ENCODE measurements around the gene ACBD6. TPM values are rescaled to one million over a fixed set of nuclear protein-coding genes. Genes with fewer than 3 reads are reported as not detected.

ACBD6 gene
- total and polyA plus RNA-seq, 2 experiments from 2014 or later = 75.7 to 88.8 TPM

DNA sequence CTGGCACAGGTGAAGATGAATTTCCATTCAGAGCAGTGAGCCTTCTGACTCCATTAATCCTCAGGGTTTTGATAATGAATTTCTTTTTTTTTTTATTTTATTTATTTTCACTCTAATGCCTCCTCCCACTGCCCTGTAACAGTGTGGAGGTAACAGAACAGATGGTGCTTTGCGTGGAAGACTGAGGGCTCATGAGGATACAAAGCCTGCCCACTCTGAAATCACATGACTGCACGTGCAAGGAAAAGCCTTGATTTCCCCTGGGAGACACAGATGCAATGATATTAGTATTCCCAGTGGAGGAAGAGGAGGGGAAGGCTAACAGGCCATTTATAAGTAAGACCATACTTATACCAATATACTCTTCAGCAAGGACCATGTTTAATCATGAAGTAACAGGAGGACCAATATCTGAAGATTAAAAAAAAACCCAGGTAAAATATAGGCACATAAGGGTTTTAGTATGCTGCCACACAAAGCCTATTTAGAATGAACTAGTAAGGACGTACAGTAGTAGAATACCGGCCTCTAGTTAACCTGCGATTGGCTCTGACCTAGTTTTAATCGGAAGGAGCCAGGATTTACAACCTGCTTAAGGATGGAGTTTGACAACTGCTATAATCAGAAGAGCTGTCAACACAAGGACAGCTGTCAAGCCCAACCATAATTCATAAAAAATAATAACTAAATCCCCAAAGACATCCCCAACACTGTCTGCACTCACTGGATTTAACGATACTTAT is 202.7 kb downstream of the ACBD6 start:
- no peaks in the 10 kb centered on the region for H3K9me3 Mint-ChIP-seq
- no peaks in the 10 kb centered on the region for H3K36me3 ChIP-seq (ENCODE audit: insufficient read depth)
- H3K4me1 ChIP-seq (ENCODE audit: insufficient read depth) = no peaks in the 10 kb centered on the region
- H3K4me3 Mint-ChIP-seq = no peak overlapping the region
- no peaks in the 10 kb centered on the region for H3K27me3 ChIP-seq (ENCODE audit: insufficient read depth)
- no peaks in the 10 kb centered on the region for H3F3A ChIP-seq (replicated peaks; ENCODE audit: low read depth)
- DNase-seq (ENCODE audit: low spot score) (no peak), ATAC-seq (no peak)
- no peak overlapping the region for H3K27ac Mint-ChIP-seq
- H3K4me1 Mint-ChIP-seq = no peaks in the 10 kb centered on the region; the same call in 1 of the 3 replicates
- H3K27me3 Mint-ChIP-seq (ENCODE audit: insufficient read depth, low read depth, poor library complexity) = peaks cover 2% of the 10 kb centered on the region
- H3K9me2 ChIP-seq (ENCODE audit: insufficient read depth) = no peaks in the 10 kb centered on the region
- TF ChIP-seq JUNB (IDR thresholded peaks at IDR 0.05; ENCODE audit: unreplicated experiment) = no peak
- TF ChIP-seq, protein P1, sequence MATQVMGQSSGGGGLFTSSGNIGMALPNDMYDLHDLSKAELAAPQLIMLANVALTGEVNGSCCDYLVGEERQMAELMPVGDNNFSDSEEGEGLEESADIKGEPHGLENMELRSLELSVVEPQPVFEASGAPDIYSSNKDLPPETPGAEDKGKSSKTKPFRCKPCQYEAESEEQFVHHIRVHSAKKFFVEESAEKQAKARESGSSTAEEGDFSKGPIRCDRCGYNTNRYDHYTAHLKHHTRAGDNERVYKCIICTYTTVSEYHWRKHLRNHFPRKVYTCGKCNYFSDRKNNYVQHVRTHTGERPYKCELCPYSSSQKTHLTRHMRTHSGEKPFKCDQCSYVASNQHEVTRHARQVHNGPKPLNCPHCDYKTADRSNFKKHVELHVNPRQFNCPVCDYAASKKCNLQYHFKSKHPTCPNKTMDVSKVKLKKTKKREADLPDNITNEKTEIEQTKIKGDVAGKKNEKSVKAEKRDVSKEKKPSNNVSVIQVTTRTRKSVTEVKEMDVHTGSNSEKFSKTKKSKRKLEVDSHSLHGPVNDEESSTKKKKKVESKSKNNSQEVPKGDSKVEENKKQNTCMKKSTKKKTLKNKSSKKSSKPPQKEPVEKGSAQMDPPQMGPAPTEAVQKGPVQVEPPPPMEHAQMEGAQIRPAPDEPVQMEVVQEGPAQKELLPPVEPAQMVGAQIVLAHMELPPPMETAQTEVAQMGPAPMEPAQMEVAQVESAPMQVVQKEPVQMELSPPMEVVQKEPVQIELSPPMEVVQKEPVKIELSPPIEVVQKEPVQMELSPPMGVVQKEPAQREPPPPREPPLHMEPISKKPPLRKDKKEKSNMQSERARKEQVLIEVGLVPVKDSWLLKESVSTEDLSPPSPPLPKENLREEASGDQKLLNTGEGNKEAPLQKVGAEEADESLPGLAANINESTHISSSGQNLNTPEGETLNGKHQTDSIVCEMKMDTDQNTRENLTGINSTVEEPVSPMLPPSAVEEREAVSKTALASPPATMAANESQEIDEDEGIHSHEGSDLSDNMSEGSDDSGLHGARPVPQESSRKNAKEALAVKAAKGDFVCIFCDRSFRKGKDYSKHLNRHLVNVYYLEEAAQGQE (IDR thresholded peaks at IDR 0.05; ENCODE audit: unreplicated experiment) = no peak
- TF ChIP-seq, protein P2, sequence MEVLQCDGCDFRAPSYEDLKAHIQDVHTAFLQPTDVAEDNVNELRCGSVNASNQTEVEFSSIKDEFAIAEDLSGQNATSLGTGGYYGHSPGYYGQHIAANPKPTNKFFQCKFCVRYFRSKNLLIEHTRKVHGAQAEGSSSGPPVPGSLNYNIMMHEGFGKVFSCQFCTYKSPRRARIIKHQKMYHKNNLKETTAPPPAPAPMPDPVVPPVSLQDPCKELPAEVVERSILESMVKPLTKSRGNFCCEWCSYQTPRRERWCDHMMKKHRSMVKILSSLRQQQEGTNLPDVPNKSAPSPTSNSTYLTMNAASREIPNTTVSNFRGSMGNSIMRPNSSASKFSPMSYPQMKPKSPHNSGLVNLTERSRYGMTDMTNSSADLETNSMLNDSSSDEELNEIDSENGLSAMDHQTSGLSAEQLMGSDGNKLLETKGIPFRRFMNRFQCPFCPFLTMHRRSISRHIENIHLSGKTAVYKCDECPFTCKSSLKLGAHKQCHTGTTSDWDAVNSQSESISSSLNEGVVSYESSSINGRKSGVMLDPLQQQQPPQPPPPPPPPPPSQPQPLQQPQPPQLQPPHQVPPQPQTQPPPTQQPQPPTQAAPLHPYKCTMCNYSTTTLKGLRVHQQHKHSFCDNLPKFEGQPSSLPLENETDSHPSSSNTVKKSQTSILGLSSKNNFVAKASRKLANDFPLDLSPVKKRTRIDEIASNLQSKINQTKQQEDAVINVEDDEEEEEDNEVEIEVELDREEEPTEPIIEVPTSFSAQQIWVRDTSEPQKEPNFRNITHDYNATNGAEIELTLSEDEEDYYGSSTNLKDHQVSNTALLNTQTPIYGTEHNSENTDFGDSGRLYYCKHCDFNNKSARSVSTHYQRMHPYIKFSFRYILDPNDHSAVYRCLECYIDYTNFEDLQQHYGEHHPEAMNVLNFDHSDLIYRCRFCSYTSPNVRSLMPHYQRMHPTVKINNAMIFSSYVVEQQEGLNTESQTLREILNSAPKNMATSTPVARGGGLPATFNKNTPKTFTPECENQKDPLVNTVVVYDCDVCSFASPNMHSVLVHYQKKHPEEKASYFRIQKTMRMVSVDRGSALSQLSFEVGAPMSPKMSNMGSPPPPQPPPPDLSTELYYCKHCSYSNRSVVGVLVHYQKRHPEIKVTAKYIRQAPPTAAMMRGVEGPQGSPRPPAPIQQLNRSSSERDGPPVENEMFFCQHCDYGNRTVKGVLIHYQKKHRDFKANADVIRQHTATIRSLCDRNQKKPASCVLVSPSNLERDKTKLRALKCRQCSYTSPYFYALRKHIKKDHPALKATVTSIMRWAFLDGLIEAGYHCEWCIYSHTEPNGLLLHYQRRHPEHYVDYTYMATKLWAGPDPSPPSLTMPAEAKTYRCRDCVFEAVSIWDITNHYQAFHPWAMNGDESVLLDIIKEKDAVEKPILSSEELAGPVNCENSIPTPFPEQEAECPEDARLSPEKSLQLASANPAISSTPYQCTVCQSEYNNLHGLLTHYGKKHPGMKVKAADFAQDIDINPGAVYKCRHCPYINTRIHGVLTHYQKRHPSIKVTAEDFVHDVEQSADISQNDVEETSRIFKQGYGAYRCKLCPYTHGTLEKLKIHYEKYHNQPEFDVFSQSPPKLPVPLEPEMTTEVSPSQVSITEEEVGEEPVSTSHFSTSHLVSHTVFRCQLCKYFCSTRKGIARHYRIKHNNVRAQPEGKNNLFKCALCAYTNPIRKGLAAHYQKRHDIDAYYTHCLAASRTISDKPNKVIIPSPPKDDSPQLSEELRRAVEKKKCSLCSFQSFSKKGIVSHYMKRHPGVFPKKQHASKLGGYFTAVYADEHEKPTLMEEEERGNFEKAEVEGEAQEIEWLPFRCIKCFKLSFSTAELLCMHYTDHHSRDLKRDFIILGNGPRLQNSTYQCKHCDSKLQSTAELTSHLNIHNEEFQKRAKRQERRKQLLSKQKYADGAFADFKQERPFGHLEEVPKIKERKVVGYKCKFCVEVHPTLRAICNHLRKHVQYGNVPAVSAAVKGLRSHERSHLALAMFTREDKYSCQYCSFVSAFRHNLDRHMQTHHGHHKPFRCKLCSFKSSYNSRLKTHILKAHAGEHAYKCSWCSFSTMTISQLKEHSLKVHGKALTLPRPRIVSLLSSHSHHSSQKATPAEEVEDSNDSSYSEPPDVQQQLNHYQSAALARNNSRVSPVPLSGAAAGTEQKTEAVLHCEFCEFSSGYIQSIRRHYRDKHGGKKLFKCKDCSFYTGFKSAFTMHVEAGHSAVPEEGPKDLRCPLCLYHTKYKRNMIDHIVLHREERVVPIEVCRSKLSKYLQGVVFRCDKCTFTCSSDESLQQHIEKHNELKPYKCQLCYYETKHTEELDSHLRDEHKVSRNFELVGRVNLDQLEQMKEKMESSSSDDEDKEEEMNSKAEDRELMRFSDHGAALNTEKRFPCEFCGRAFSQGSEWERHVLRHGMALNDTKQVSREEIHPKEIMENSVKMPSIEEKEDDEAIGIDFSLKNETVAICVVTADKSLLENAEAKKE (CRISPR knock-in tag; IDR thresholded peaks at IDR 0.05) = no peak
- TF ChIP-seq, protein P3, sequence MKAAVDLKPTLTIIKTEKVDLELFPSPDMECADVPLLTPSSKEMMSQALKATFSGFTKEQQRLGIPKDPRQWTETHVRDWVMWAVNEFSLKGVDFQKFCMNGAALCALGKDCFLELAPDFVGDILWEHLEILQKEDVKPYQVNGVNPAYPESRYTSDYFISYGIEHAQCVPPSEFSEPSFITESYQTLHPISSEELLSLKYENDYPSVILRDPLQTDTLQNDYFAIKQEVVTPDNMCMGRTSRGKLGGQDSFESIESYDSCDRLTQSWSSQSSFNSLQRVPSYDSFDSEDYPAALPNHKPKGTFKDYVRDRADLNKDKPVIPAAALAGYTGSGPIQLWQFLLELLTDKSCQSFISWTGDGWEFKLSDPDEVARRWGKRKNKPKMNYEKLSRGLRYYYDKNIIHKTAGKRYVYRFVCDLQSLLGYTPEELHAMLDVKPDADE (IDR thresholded peaks at IDR 0.05) = no peak
- no peak for TF ChIP-seq ZNF114 (CRISPR knock-in tag; IDR thresholded peaks at IDR 0.05)
- no peak for TF ChIP-seq POLR2AphosphoS5 (IDR thresholded peaks at IDR 0.05; ENCODE audit: low read depth)
- no peak for TF ChIP-seq STAT1 (IDR thresholded peaks at IDR 0.05; ENCODE audit: unreplicated experiment)
- no peak for TF ChIP-seq CREB1 (CRISPR knock-in tag; IDR thresholded peaks at IDR 0.05; ENCODE audit: low read depth)
- H3K79me2 ChIP-seq (replicated peaks; ENCODE audit: insufficient read depth) = no peaks in the 10 kb centered on the region
- H4K20me1 ChIP-seq (replicated peaks; ENCODE audit: insufficient read depth) = peaks cover 6% of the 10 kb centered on the region
- peaks cover 4% of the 10 kb centered on the region; the same call in 2 of the 3 replicates for H3K36me3 Mint-ChIP-seq (ENCODE audit: low read depth)
- no peak overlapping the region for H3K4me2 ChIP-seq
- H2AFZ ChIP-seq = no peak overlapping the region
- no peak overlapping the region for H3K4me3 ChIP-seq
- no peak overlapping the region; the same call in 1 of the 2 replicates for H3K27ac ChIP-seq (ENCODE audit: low read depth)
